AG09319 (cell line): ENCODE results near the gene YPEL1.

Experiments used
- DNase-seq: peaks from one replicate; pipeline ENCODE4 v3.0.0-alpha.2; 2010; ENCODE audit warnings: low read depth; ENCODE audit errors: extremely low read depth
- CTCF ChIP-seq: IDR thresholded peaks from 2 replicates; pipeline ENCODE4 v1.5.1; 2011; ENCODE audit warnings: low read depth, mild to moderate bottlenecking, inconsistent platforms, low read length, moderate library complexity

Gene YPEL1

GRCh38 chr22:21672107-21672629 is 63.4 kb downstream of the YPEL1 start:
- no peak for TF ChIP-seq CTCF
- no peak for DNase-seq

GRCh38 chr22:21669026-21669425 is 66.6 kb downstream of the YPEL1 start:
- TF ChIP-seq CTCF: no peak
- DNase-seq: no peak

GRCh38 chr22:21666786-21667185 is 68.8 kb downstream of the YPEL1 start:
- no peak for DNase-seq
- no peak for TF ChIP-seq CTCF

DNA sequence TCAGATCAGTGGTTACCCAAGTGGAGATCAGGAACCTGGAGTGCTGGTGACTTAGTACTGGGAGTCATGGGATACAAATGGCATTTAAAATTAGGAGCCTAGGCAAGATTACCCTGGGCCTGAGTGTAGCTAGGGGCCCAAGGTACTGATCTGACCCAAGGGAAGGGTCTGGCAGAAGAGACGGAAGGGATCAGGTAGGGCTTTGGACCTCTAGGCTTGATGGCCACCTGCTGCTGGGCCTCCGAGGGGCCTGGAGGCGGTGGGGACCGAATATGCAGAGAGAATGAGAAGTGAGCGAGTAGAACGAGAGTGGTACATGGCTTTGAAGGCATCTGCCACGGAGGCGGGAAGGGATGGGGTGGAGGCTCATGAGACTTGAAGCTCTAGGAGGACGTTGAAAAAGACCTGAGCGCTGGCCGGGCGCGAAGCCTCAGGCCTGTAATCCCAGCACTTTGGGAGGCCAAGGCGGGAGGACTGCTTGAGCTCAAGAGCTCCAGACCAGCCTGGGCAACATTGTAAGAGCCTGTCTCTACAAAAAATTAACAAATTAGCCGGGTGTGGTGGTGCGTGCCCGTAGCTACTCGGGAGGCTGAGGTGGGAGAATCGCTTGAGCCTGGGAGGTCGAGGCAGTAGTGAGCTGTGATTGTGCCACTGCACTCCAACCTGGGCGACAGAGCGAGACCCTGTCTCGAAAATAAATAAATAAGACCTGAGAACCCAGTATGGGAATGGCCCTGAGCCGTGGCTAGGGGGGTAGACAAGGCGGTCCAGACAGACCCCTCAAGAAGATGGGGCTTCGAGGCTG is 70.3 kb downstream of the YPEL1 start:
- DNase-seq: no peak
- TF ChIP-seq CTCF: no peak

- no peak for DNase-seq
- TF ChIP-seq CTCF: no peak
Measured at GRCh38 chr22:21663738-21664137, 71.9 kb downstream of the YPEL1 start.

DNA sequence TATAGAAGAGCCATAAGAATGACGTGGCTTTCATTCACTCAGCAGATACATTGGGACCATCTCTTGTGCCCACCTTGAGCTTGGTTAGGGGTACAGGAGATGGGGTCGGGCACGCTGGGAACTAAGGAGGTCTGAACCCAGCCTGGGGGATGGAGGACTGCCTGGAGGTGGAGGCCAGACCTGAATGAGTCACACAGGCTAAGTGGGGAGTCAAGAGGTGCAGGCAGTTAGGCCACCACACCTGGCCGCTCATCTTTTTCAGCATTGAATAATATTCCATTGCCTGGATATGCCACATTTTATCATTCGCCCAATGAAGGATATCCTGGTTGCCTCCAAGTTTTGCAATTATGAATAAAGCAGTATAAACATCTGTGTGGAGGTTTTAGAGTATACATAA is 73.6 kb downstream of the YPEL1 start:
- DNase-seq: no peak
- TF ChIP-seq CTCF: no peak

DNA sequence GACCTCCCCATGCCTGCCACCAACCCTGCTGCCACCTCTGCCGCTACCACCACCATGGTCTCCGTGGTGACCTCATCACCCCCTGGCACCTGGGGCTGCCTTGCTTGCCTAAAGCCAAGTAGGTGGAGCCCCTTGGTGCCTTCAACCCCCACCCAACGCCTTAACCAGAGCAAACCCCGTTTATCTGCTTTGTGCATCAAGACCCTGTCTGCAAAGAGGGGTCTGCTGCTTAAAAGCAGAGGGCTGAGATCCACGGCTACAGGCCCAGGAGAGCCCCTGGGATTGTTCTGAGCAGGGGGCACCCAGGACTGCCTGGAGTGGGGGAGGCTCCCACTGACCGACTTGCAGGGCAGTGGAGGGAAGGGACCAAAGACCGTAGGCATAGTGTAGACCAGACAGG is 74.7 kb downstream of the YPEL1 start:
- no peak for DNase-seq
- no peak for TF ChIP-seq CTCF
